Stimulated activated CD8-positive, alpha-beta memory T cell treated with anti-CD3 and anti-CD28 coated beads, Interleukin-12 subunit alpha, Interleukin-12 subunit beta, amount 100 ng/mL, for 1 hour (primary cell): ENCODE results near the gene STARD3NL.
"Not testable (repeated sequence)": the region's sequence is repeated elsewhere in the genome, so short reads cannot be mapped to it uniquely, and the experiment has no call there.

Experiments used
- DNase-seq: peaks from one replicate; pipeline ENCODE4 v3.0.0-alpha.2; 2020; ENCODE audit warnings: low read depth

Gene STARD3NL

GRCh38 chr7:38178004-38178694, at the start of gene STARD3NL:
STARD3NL (plus strand) TSS chr7:38178245; CDS start chr7:38207505, 29,260 bp downstream.
- DNase-seq: peak; percentile 80

- no peak for DNase-seq
Measured at GRCh38 chr7:38129162-38129561, 48.9 kb upstream of the STARD3NL start.

GRCh38 chr7:38129579-38129978, 48.5 kb upstream of the STARD3NL start:
- no peak for DNase-seq

- no peak for DNase-seq
Measured at GRCh38 chr7:38138171-38138570, 39.9 kb upstream of the STARD3NL start.

- DNase-seq: no peak
Measured at GRCh38 chr7:38141187-38141586, 36.9 kb upstream of the STARD3NL start.

GRCh38 chr7:38142736-38143135, 35.3 kb upstream of the STARD3NL start:
- DNase-seq: no peak

- no peak for DNase-seq
Measured at GRCh38 chr7:38147005-38147404, 31.0 kb upstream of the STARD3NL start.

- no peak for DNase-seq
Measured at GRCh38 chr7:38151556-38151955, 26.5 kb upstream of the STARD3NL start.

GRCh38 chr7:38153515-38153914, 24.5 kb upstream of the STARD3NL start:
- no peak for DNase-seq

GRCh38 chr7:38154278-38154677, 23.8 kb upstream of the STARD3NL start:
- no peak for DNase-seq

- DNase-seq: no peak
Measured at GRCh38 chr7:38160003-38160571, 18.0 kb upstream of the STARD3NL start.

GRCh38 chr7:38162036-38162435, 16.0 kb upstream of the STARD3NL start:
- DNase-seq: no peak

- no peak for DNase-seq
Measured at GRCh38 chr7:38163671-38164070, 14.4 kb upstream of the STARD3NL start.

- DNase-seq: no peak
Measured at GRCh38 chr7:38168890-38169570, 9.0 kb upstream of the STARD3NL start.

GRCh38 chr7:38169847-38170246, 8.2 kb upstream of the STARD3NL start:
- no peak for DNase-seq

GRCh38 chr7:38171623-38172391, 6.2 kb upstream of the STARD3NL start:
- no peak for DNase-seq

- DNase-seq: not testable (repeated sequence)
Measured at GRCh38 chr7:38175547-38175946, 2.5 kb upstream of the STARD3NL start.

GRCh38 chr7:38177621-38178003, 433 bp upstream of the STARD3NL start:
- no peak for DNase-seq

GRCh38 chr7:38178695-38179344, 775 bp downstream of the STARD3NL start:
- DNase-seq: no peak

- DNase-seq: no peak
Measured at GRCh38 chr7:38179776-38180226, 1.8 kb downstream of the STARD3NL start.

GRCh38 chr7:38181111-38181510, 3.1 kb downstream of the STARD3NL start:
- DNase-seq: no peak

- DNase-seq: no peak
Measured at GRCh38 chr7:38182450-38182849, 4.4 kb downstream of the STARD3NL start.
